Liver (tissue), 9 donors: Measurements from ENCODE around the gene URM1. TPM values are rescaled to one million over a fixed set of nuclear protein-coding genes. Genes with fewer than 3 reads are reported as not detected.

Experiments
- DNase-seq: peaks from one replicate; pipeline ENCODE4 v3.0.0-alpha.2; 2017; ENCODE audit warnings: low spot score
- H3K27ac ChIP-seq, 2 donors: one replicate each; pipeline ENCODE4 v1.7.0; 2013; ENCODE audit warnings: inconsistent platforms in 2 of 2, low read length in 2 of 2, control low read depth in 1 of 2, low read depth in 1 of 2, mild to moderate bottlenecking in 1 of 2
- H3K27me3 ChIP-seq, 4 donors: one replicate each; pipeline versions ENCODE4 v1.6.1 to v1.7.0; 2013; ENCODE audit warnings: low read length in 3 of 4, inconsistent platforms in 1 of 4, mild to moderate bottlenecking in 1 of 4, moderate library complexity in 1 of 4; ENCODE audit not compliant: control insufficient read depth in 4 of 4, insufficient read depth in 4 of 4
- H3K36me3 ChIP-seq, 4 donors: one replicate each; pipeline versions ENCODE4 v1.6.1 to v1.7.0; 2013; ENCODE audit warnings: low read length in 3 of 4, mild to moderate bottlenecking in 3 of 4, low read depth in 1 of 4, moderate library complexity in 1 of 4; ENCODE audit not compliant: control insufficient read depth in 4 of 4, insufficient read depth in 3 of 4
- H3K4me1 ChIP-seq, 4 donors: one replicate each; pipeline versions ENCODE4 v1.6.1 to v1.7.0; 2013; ENCODE audit warnings: low read length in 3 of 4, mild to moderate bottlenecking in 3 of 4, moderate library complexity in 1 of 4; ENCODE audit not compliant: control insufficient read depth in 4 of 4, insufficient read depth in 4 of 4
- H3K4me3 ChIP-seq, 3 donors: one replicate each; pipeline versions ENCODE4 v1.6.1 to v1.7.0; 2013; ENCODE audit warnings: low read length in 3 of 3, control low read depth in 1 of 3, low read depth in 1 of 3, mild to moderate bottlenecking in 1 of 3
- H3K9ac ChIP-seq, 2 donors: one replicate each; pipeline ENCODE4 v1.7.0; 2013; ENCODE audit warnings: low read length in 2 of 2, mild to moderate bottlenecking in 2 of 2, moderate library complexity in 2 of 2, control low read depth in 1 of 2, low read depth in 1 of 2
- H3K9me3 ChIP-seq, 4 donors: one replicate each; pipeline versions ENCODE4 v1.6.1 to v1.7.0; 2013; ENCODE audit warnings: low read length in 3 of 4; ENCODE audit not compliant: control insufficient read depth in 4 of 4
- EGR1 ChIP-seq, 2 donors: IDR thresholded peaks; 2 replicates each; pipeline ENCODE4 v1.6.1; 2016 to 2018; ENCODE audit warnings: antibody characterized with exemption in 2 of 2, low read depth in 2 of 2
- FOXA2 ChIP-seq: IDR thresholded peaks from 2 replicates; pipeline ENCODE4 v1.6.1; 2016; ENCODE audit warnings: antibody characterized with exemption
- HNF4A ChIP-seq, 2 donors: conservative IDR thresholded peaks; 2 replicates each; pipeline ENCODE4 v1.6.1; 2016; ENCODE audit warnings: antibody characterized with exemption in 2 of 2, mild to moderate bottlenecking in 2 of 2
- HNF4G ChIP-seq: IDR thresholded peaks from 2 replicates; pipeline ENCODE4 v1.6.1; 2016; ENCODE audit warnings: antibody characterized with exemption
- JUND ChIP-seq, 2 donors: IDR thresholded peaks; 2 replicates each; pipeline ENCODE4 v1.6.1; 2016; ENCODE audit warnings: antibody characterized with exemption in 2 of 2
- NR2F2 ChIP-seq: IDR thresholded peaks from 2 replicates; pipeline ENCODE4 v1.6.1; 2016; ENCODE audit warnings: antibody characterized with exemption
- RAD21 ChIP-seq, 2 donors: IDR thresholded peaks; 2 replicates each; pipeline ENCODE4 v1.6.1; 2016; ENCODE audit warnings: antibody characterized with exemption in 2 of 2, mild to moderate bottlenecking in 2 of 2
- SP1 ChIP-seq: IDR thresholded peaks from 2 replicates; pipeline ENCODE4 v1.6.1; 2018; ENCODE audit warnings: antibody characterized with exemption, mild to moderate bottlenecking
- TAF1 ChIP-seq: conservative IDR thresholded peaks from 2 replicates; pipeline ENCODE4 v1.6.1; 2016; ENCODE audit warnings: antibody characterized with exemption, mild to moderate bottlenecking
- YY1 ChIP-seq: IDR thresholded peaks from 2 replicates; pipeline ENCODE4 v1.6.1; 2016; ENCODE audit warnings: antibody characterized with exemption, mild to moderate bottlenecking
- WGBS: extraction: QIAGEN DNeasy Blood & Tissue Kit; methylation state at CpG from one replicate; pipeline ENCODE4 v1.1.7; 2013; 5-methylcytosine and 5-hydroxymethylcytosine counted together
- polyA plus RNA-seq, 2 donors: library from polyadenylated mRNA; stranded (reverse) in 1 of 2; unstranded in 1 of 2; fragments of 200-250 nt in 1 of 2; fragments of >200 nt in 1 of 2; fragmentation: Nextera tagmentation in 1 of 2; extraction: Ambion mirVana in 1 of 2; gene quantifications; one replicate each; pipeline versions ENCODE4 v1.2.1 to v1.2.3, GENCODE V29; 2013 to 2015
- total RNA-seq, 2 donors: library from RNA; depleted of rRNA; stranded (reverse); fragments of >200 nt; gene quantifications; one replicate each; pipeline ENCODE4 v1.2.3, GENCODE V29; 2014
- TF ChIP-seq, protein P1 (sequence below): IDR thresholded peaks from 2 replicates; pipeline ENCODE4 v1.6.1; 2016; ENCODE audit warnings: antibody characterized with exemption
- TF ChIP-seq, protein P2 (sequence below): fragments of 150-350 bp; IDR thresholded peaks from 2 replicates; pipeline ENCODE4 v1.5.1; 2017; ENCODE audit warnings: improper control_type of control experiment, low read depth, low read length; ENCODE audit not compliant: missing input control
- TF ChIP-seq, protein P3 (sequence below): IDR thresholded peaks from 2 replicates; pipeline ENCODE4 v1.6.1; 2016; ENCODE audit warnings: antibody characterized with exemption, mild to moderate bottlenecking
- TF ChIP-seq, protein P4 (sequence below): IDR thresholded peaks from 2 replicates; pipeline ENCODE4 v1.6.1; 2016; ENCODE audit warnings: antibody characterized with exemption
- donor health status: healthy.
- donor health status: healthy.
- donor health status: healthy.
- donor health status: healthy.
- donor health status: healthy.

The URM1 gene
- total and polyA plus RNA-seq, 4 donors: 12.1 to 35.0 (median 19.5) TPM

DNA sequence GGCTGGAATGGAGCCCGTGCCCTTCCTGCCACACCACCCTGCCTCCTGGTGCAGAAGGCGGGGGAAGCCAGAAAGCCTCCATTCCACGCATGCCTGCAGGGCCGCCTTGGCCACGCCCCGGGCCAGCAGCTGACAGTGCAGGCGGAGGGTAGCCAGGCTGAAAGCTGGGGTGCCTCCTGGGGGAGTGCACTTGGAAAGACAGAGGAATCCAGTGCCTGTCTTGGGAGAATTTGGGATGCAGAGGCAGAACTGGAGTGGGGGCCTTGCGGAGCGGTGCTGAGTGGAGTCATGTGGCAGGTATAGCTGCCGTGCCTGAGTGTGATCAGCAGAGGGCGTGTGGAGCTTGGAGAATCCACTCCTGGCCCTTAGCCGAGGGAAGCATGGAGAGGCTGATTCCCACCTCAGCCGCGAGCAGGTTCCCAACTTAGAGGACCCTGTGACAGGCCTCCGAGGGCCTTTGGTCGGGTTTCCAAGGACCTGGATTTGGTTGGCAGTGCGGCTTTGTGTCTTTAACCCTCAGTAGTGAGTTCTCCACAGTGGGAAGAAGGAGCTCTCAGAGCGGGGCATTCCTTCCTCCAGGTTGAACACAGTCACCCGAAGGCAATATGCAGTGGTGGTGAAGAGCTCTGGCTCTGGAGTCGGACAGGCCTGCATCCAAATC, 9.1 kb upstream of the URM1 start:
- Histone ChIP-seq H3K4me1 (peaks cover 3 to 22% (median 11%) of the 10 kb centered on the region in 4 donors), H3K27me3 (no peaks in the 10 kb centered on the region), H3K4me3 (peak overlapping the region in 2 of 3 donors; percentile 51 to 65), H3K27ac (no peak overlapping the region), H3K36me3 (no peaks in the 10 kb centered on the region), H3K9me3 (no peaks in the 10 kb centered on the region), H3K9ac (peak overlapping the region in 1 of 2 donors; percentile 13)
- WGBS: 12% methylated on average over 20 of the region's 20 CpGs
- DNase-seq: peak; percentile 79
- TF ChIP-seq, protein P1, sequence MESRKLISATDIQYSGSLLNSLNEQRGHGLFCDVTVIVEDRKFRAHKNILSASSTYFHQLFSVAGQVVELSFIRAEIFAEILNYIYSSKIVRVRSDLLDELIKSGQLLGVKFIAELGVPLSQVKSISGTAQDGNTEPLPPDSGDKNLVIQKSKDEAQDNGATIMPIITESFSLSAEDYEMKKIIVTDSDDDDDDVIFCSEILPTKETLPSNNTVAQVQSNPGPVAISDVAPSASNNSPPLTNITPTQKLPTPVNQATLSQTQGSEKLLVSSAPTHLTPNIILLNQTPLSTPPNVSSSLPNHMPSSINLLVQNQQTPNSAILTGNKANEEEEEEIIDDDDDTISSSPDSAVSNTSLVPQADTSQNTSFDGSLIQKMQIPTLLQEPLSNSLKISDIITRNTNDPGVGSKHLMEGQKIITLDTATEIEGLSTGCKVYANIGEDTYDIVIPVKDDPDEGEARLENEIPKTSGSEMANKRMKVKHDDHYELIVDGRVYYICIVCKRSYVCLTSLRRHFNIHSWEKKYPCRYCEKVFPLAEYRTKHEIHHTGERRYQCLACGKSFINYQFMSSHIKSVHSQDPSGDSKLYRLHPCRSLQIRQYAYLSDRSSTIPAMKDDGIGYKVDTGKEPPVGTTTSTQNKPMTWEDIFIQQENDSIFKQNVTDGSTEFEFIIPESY: no peak
- TF ChIP-seq, protein P2, sequence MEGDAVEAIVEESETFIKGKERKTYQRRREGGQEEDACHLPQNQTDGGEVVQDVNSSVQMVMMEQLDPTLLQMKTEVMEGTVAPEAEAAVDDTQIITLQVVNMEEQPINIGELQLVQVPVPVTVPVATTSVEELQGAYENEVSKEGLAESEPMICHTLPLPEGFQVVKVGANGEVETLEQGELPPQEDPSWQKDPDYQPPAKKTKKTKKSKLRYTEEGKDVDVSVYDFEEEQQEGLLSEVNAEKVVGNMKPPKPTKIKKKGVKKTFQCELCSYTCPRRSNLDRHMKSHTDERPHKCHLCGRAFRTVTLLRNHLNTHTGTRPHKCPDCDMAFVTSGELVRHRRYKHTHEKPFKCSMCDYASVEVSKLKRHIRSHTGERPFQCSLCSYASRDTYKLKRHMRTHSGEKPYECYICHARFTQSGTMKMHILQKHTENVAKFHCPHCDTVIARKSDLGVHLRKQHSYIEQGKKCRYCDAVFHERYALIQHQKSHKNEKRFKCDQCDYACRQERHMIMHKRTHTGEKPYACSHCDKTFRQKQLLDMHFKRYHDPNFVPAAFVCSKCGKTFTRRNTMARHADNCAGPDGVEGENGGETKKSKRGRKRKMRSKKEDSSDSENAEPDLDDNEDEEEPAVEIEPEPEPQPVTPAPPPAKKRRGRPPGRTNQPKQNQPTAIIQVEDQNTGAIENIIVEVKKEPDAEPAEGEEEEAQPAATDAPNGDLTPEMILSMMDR: peak; percentile 75
- no peak for TF ChIP-seq EGR1 (IDR thresholded peaks at IDR 0.05; ENCODE audit: low read depth in 2 of 2)
- TF ChIP-seq RAD21 (IDR thresholded peaks at IDR 0.05): peak; percentile 86 to 90
- TF ChIP-seq YY1: peak; percentile 57

DNA sequence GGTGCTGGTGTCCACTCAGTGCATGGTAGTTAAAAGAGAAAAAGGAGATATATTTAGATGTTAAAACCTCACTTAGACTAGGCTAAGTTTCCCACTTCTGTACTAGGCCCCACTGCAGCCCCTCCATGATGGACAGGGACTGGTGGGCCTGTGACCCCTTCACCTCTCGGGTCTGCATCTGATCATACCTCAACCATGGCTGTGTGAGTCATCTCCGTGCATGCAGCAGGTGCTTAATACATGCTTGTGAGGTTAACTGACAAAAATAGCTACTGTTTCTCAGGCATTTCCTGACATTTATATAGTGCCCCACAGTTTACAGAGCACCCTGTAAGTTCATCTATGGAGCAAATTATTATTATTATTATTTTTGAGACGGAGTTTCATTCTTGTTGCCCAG, 8.4 kb upstream of the URM1 start:
- TF ChIP-seq, protein P3, sequence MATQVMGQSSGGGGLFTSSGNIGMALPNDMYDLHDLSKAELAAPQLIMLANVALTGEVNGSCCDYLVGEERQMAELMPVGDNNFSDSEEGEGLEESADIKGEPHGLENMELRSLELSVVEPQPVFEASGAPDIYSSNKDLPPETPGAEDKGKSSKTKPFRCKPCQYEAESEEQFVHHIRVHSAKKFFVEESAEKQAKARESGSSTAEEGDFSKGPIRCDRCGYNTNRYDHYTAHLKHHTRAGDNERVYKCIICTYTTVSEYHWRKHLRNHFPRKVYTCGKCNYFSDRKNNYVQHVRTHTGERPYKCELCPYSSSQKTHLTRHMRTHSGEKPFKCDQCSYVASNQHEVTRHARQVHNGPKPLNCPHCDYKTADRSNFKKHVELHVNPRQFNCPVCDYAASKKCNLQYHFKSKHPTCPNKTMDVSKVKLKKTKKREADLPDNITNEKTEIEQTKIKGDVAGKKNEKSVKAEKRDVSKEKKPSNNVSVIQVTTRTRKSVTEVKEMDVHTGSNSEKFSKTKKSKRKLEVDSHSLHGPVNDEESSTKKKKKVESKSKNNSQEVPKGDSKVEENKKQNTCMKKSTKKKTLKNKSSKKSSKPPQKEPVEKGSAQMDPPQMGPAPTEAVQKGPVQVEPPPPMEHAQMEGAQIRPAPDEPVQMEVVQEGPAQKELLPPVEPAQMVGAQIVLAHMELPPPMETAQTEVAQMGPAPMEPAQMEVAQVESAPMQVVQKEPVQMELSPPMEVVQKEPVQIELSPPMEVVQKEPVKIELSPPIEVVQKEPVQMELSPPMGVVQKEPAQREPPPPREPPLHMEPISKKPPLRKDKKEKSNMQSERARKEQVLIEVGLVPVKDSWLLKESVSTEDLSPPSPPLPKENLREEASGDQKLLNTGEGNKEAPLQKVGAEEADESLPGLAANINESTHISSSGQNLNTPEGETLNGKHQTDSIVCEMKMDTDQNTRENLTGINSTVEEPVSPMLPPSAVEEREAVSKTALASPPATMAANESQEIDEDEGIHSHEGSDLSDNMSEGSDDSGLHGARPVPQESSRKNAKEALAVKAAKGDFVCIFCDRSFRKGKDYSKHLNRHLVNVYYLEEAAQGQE: no peak
- TF ChIP-seq HNF4G (no peak), JUND (IDR thresholded peaks at IDR 0.05) (no peak), TAF1 (no peak), RAD21 (IDR thresholded peaks at IDR 0.05) (no peak), FOXA2 (no peak), SP1 (no peak), HNF4A (conservative IDR thresholded peaks at IDR 0.05) (no peak), NR2F2 (no peak)
- TF ChIP-seq, protein P1: no peak
- TF ChIP-seq, protein P4, sequence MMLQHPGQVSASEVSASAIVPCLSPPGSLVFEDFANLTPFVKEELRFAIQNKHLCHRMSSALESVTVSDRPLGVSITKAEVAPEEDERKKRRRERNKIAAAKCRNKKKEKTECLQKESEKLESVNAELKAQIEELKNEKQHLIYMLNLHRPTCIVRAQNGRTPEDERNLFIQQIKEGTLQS: no peak
- H3K4me1 ChIP-seq: peaks cover 3 to 18% (median 9%) of the 10 kb centered on the region in 4 donors
- H3K27me3 ChIP-seq: no peaks in the 10 kb centered on the region
- no peak overlapping the region for H3K4me3 ChIP-seq
- DNase-seq: no peak
- no peaks in the 10 kb centered on the region for H3K36me3 ChIP-seq
- H3K9me3 ChIP-seq: no peaks in the 10 kb centered on the region
- 86% methylated on average over 3 of the region's 3 CpGs for WGBS
- no peak overlapping the region for H3K27ac ChIP-seq
- H3K9ac ChIP-seq: no peak overlapping the region
